ENCODE data around the gene GATA6. TPM values are rescaled to one million over a fixed set of nuclear protein-coding genes. Genes with fewer than 3 reads are reported as not detected.

The GATA6 gene
- polyA plus RNA-seq, 4 donors, result 8.1 to 13.5 (median 10.9) TPM

DNA sequence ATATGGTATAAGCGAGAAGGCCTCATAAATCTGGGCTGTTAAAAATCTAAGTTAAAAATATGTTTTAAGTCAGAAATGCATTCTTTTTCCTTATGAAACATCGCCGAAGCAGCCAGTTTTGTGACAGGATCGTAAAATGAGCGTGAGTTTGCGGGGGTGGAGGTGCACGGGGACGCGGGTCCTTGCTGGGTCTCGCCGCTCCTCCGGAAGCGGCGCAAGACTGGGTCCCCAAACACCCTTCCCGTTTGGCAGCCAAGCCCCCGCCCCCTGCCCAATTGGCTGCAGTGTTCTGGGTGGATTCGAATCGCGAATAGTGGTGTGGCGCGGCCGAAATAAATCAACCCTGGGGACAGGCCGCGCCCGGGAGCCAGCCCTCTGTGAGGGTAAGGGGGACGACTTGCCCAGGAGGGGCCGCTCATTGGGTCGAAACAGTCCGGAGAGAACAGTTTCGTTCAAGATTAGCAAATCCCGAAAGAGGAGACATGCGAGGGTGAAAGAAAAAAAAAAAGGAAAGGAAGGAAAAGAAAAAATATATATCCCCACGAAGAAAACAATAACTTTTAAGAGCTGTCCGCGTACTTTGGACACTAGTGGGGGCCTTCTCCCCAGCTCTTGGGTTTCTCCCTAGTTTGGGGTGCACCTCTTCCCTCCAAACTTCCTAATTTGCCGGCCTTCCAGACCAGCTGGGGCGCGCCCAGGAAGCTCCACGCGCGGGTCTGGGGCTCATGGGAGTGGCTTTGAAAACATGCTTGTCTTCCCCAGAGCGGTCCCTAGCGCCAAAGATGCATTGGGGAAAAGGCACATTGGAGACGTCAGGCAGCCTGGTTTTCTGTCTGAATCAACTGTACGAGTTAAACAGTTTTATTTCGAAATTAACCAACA, 3.1 kb upstream of the GATA6 start:
- no peak for DNase-seq (ENCODE audit: low read depth in 4 of 4, low spot score in 3 of 4)

DNA sequence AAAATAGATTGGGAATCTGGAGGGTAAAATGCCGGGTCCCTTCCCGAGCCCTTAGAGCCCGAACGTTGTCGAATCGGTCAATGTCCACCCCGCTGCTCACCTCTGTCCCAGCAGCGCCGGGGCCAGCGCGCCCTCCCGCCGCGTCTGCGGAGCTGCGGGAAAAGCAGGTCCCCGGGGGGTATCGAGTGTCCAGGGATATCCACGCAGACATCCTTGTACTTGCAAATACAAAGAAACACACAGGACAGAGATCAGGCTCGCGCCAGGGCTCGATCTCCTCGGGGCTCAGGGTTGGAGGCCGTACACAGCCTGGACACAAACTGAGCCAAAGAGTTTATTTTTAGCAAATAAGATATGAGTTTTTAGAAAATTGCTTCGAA, 2.3 kb upstream of the GATA6 start:
- DNase-seq (ENCODE audit: low read depth in 4 of 4, low spot score in 3 of 4), result no peak

DNA sequence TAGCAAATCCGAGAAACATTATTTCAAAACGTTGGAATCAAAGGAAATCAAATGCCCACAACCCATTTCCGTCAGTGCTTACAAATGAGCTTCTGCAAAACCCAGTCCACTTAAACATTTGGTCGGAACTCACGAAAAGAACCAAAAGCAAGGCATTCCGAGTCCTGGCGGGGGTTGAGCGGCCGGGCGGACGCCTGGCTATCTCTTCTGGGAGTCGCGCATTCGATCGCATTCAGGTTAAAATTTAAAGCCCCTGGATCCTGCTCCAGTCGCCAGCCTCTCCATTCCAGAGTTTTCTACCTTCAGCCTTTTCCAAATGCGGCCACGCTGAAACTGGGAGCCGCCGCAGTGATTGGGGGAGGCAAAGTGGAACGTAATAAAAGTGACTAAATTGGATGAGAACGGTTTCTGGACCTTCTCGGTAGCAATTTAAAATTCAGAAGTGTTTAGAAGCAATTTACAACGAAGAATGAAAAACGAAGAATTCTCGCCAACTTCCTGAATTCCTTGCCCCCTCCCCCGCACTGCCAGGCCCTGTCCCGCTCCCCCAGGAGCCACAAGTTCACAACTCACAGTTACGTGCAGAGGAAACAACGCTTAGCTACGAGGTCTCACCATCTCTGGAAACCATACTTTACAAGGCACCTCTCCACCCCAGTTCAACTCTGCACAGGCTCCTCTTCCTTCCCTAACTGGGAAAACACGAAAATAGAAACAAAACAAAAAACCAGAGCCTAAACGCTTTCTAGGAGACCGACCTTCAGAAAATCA, 1.7 kb upstream of the GATA6 start:
- DNase-seq (ENCODE audit: low read depth in 4 of 4, low spot score in 3 of 4), result no peak

DNA sequence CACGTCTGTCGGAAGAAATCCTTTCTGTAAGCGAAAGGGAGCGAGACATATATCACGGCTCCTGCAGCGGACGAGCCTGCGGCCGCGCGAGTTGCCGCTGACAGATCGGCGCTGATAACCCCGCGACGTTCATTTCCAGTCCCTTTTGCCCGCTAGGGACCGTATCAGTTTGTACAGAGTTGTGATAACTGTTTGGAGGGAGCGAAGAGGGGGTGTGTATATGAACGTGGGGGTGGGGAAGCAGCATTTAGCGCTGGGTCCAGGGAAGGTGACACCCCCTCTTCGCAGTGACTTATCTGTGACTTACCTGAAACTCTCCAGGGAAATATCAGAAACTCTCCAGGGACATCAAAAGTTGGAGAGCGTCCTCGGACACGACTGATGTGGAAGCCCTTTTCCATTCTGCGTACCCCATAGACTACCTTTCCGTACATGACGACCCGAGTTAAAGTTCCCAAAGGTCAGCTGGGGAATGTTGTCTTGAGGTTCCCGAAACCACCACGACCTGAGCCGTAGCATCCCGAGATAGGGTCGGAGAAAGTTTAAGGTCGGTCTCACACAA, 948 bp upstream of the GATA6 start:
- DNase-seq (ENCODE audit: low read depth in 4 of 4, low spot score in 3 of 4), result no peak

DNA sequence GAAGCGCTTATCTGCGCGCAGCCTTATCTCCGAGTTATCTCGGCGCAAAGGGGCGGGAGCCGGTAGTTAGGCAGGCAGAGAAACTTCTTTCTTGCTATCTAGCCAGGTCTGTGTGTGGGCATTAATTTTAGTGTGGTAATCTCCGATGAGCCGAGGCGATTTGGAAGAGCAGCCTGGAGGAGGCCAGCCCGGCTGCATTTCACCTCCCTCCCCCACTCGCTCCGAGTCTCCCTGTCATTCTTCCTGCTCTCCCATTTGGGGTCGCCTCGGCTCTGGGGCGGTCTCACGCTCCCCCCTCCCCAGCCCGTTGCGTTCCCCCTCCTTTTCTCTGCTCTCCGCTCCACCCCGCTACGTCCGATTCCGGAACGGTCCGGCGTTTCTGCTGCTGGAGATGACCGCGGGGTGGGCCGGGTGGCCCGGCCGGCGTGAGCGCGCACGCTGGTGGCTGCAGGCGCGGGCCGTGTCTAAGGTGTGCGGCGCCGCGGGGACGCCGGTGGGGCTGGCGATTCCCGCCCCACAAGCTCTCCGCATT, 566 bp downstream of the GATA6 start:
- DNase-seq (ENCODE audit: low read depth in 4 of 4, low spot score in 3 of 4), result no peak

DNA sequence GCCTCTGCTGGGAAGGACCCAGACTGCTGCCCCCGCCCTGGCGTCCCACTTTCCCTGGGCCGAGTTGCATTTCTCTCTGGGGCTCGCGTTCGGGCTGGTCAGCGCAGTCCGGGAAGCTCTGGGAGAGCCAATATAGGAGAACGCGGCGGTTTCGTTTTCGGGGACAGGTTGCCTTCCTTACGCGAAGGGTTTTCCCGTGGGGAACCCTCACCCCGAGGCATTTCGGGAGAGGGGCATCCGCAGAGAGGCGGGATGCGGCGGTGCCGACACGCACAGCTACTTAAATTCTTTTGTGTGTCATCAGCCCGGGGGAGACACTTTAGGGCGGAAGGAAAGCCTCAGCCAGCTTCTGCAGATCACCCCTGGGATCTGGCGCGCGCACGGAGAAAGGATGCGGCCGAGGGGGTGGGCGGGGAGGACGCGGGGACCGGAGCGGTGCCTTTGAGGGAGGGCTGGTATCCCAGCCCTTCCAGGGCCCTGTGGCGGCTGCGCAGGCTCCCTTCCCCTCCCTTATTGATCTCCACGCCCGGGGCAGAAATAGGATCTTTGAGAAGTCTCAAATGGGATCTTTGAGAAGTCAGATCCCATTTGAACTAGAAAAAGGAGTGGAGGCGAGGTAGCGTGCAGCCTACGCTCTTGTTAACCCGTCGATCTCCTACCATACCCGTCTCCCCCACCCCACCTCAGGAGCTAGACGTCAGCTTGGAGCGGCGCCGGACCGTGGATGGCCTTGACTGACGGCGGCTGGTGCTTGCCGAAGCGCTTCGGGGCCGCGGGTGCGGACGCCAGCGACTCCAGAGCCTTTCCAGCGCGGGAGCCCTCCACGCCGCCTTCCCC, 1.2 kb downstream of the GATA6 start:
- no peak for DNase-seq (ENCODE audit: low read depth in 4 of 4, low spot score in 3 of 4)

DNA sequence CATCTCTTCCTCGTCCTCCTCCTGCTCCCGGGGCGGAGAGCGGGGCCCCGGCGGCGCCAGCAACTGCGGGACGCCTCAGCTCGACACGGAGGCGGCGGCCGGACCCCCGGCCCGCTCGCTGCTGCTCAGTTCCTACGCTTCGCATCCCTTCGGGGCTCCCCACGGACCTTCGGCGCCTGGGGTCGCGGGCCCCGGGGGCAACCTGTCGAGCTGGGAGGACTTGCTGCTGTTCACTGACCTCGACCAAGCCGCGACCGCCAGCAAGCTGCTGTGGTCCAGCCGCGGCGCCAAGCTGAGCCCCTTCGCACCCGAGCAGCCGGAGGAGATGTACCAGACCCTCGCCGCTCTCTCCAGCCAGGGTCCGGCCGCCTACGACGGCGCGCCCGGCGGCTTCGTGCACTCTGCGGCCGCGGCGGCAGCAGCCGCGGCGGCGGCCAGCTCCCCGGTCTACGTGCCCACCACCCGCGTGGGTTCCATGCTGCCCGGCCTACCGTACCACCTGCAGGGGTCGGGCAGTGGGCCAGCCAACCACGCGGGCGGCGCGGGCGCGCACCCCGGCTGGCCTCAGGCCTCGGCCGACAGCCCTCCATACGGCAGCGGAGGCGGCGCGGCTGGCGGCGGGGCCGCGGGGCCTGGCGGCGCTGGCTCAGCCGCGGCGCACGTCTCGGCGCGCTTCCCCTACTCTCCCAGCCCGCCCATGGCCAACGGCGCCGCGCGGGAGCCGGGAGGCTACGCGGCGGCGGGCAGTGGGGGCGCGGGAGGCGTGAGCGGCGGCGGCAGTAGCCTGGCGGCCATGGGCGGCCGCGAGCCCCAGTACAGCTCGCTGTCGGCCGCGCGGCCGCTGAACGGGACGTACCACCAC, 2.1 kb downstream of the GATA6 start:
- DNase-seq (ENCODE audit: low read depth in 4 of 4, low spot score in 3 of 4), result no peak

DNA sequence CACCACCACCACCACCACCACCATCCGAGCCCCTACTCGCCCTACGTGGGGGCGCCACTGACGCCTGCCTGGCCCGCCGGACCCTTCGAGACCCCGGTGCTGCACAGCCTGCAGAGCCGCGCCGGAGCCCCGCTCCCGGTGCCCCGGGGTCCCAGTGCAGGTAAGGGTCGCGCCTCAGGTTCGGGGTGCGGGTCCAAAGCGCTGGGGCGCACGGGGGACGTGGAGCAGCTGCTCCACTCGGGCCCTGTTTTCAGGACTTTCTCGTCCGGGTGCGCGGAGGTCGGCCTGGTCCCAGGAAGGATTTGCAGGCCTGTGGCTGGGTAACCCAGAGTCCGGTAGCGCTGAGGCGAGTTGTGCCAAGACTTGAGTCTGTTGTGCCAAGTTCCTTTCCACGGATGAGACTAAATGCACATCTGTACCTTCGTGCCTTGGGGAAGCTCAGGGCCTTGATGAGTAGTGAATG, 2.8 kb downstream of the GATA6 start:
- DNase-seq (ENCODE audit: low read depth in 4 of 4, low spot score in 3 of 4), result no peak

DNA sequence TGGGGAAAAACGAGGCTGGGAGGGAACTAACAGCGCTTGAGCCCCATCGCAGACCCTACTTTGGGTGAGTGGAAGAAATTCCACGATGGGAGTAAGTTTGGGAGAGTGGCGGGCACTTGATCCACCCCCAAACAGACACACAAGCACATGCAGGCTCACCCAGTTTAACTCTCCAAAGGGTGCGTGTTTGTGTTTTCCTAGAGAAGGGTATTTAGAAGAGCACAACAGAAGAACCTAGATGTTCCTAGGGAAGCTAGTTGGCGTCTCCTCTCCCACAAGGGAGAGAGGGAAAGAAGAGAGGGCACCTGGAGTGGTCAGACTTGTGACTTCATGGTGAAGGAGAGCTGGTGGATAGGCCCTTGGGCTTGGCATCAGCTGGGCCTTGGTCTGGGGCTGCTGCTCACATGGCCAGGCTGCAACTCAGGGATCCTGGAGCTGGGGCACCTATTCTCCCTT, 3.2 kb downstream of the GATA6 start:
- DNase-seq (ENCODE audit: low read depth in 4 of 4, low spot score in 3 of 4), result no peak

DNA sequence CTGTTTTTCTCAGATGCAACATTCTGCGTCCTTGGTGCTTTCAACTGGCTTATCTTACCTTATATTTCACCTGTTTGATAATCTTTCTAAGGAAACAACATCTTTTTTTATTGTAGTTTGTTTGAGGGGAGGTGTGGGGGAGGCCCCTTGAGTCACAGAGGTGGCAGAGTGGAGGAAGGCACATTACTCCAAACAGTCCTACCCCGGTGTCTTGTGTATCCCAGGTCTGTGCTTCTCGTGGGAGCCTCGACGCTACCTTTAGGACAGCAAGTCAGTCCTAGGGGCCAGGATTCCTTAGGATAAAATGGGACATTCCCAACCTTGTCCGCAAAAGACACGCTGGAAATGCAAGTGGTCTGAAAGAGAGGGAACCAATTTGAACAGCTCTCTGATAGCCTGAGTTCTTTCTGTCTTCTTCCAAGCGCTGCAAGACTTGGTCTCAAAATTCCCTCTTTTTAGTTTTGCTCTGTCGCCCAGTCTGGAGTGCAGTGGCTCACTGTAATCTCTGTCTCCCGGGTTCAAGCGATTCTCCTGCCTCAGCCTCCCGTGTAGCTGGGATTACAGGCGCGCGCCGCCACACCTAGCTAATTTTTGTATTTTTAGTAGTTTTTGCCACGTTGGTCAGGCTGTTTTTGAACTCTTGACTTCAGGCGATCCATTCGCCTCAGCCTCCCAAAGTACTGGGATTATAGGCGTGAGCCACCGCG, 4.0 kb downstream of the GATA6 start:
- DNase-seq (ENCODE audit: low read depth in 4 of 4, low spot score in 3 of 4), result no peak

DNA sequence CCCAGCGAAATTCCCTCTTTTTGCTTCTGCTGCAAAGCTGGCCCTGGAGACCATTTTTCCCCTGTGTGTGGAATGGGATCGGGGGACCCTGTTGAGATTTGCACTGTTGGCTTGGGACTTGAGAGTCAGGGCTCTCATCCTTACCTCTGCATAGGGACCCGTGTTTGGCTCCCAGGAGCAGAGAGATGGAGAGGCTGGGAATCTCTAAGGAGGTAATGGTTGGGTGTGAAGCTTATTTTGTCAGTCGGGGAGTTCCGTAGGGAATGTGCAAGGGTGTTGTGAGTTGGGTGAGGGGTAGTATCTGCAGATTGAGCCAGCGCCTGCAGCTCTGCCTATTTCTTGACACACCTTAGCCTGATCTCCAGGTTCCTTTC, 4.5 kb downstream of the GATA6 start:
- no peak for DNase-seq (ENCODE audit: low read depth in 4 of 4, low spot score in 3 of 4)

DNA sequence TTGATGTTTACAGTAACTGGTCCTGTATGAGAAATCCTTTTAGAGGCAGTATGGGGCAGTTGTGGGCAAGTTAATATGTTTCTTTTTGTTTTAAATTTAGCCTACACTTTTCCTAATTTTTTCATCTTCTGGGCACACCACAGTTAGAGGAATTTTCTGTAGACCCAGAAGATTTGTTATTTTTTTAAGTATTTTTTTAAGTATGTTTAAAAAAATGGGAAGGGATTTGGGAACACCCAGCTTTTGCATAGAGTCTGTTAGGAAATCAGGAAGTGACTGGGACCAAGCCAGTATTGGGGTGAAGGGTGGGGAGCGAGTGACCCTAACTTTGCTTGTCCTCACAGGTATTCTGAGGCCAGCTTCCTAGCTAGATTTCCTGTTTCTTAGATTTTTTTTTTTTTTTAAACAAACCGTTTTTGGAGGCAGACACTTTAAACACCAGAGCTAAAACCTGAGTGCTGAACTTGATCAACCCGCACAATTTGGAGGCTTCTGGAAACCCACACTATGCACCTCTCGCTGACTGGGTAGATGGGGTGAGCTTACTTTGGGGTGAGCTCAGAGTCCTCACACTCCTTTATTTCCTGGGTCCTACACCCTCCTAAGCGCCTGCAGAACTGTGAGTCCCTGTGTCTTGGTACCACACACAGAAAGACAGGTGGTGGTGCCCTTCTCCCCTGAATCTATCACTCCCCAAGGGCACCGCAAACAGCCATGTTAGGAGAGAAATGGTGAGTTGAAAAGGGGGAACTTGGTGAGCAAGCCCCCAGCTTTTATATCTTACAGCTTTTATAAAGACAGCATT, 5.2 kb downstream of the GATA6 start:
- DNase-seq (ENCODE audit: low read depth in 4 of 4, low spot score in 3 of 4), result no peak

DNA sequence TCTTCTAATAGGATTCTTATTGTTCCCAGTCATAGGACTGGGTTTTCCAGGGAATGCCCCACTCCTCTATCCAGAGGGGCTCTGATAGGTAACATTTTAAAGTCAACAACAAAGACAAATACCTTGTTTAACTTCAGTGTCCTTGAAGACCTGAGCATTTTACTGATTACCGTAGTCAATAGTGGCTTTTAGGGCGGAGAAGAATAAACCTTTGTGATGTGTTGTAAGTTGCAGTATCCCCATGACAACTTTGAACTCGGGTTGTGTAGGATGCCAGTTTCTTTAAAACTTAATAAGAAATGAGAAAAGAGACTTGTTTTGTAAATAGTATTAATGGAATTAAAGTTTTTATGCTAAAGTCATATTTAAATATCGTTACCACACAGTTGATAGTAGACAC, 6.0 kb downstream of the GATA6 start:
- no peak for DNase-seq (ENCODE audit: low read depth in 4 of 4, low spot score in 3 of 4)

DNA sequence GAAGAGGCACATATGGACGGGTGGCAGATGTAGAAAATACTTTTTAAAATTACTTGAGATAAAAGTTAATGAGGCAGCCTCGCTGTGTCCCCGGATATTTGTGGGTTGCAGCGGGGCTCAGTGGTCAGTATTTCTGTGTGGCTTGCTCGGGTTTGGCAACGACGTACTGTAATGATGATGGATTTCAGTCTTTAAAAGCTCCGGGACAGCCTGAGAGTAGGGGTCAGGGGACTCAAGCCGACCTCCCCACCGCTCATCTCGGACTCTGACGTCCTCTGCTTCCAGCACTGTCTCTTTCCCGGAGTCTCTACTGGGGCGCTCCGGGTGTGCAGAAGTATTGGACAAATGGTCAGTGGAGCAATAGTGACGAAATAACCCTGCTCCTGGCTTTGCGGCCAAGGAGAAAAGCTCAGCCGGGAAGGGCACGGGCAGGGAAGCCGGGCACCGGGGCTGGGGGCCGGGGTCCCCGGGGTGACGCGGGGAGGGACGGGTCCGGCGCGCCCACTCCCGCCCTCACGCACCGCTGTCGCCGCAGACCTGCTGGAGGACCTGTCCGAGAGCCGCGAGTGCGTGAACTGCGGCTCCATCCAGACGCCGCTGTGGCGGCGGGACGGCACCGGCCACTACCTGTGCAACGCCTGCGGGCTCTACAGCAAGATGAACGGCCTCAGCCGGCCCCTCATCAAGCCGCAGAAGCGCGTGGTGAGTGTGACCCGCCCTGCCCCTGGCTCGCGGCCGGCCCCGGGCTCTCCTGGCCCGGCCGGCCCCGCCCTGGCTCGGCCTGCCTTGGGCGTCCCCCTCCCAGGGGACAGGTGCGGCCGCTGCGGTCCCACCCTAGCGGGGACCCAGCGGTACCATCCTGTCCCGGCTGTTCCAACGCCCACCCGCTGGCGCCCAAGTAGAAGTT, 7.3 kb downstream of the GATA6 start:
- DNase-seq (ENCODE audit: low read depth in 4 of 4, low spot score in 3 of 4), result no peak

DNA sequence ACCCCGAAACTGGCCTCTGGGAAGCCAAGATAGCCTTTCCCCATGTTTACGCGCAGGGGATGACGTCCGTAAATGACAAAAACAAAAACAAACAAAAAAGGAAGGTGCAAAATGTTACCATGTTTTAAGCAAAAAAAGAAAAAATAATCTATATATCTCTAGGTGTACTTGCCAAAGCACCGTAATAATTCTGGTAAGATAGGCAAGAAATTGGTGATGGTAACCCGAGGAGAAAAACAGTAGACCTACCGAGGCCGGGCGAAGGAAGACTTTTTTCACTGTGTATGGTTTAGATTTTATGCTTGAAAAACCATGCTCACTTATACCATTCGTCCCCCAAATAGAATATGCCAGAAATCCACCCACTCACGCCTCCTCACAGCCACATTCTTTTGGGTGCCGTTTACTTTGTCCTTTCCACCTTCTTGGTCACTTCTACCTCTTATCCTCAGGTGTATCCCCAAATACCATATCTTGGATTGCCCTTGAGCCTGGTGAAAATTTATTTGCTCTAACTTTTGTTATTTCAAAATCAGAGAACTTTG, 8.0 kb downstream of the GATA6 start:
- DNase-seq (ENCODE audit: low read depth in 4 of 4, low spot score in 3 of 4), result no peak

DNA sequence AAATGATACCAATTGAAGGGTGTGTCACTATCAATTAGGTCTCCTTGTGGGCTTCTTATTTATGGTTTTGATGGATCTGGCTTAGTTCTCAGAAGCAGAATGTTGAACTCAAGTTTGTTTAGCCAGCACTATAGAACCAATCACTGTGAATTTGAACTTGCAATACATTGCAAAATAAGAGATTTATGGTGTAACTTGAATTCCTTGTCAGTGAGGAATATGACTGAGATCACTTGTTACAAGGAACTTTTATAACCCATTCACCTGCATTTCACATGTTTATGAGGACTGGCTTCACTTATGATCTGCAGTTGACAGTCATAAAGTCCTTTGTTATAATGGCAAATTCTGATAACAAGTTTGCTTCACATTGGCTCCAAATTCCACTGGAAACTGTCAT, 9.8 kb downstream of the GATA6 start:
- DNase-seq (ENCODE audit: low read depth in 4 of 4, low spot score in 3 of 4), result no peak

DNA sequence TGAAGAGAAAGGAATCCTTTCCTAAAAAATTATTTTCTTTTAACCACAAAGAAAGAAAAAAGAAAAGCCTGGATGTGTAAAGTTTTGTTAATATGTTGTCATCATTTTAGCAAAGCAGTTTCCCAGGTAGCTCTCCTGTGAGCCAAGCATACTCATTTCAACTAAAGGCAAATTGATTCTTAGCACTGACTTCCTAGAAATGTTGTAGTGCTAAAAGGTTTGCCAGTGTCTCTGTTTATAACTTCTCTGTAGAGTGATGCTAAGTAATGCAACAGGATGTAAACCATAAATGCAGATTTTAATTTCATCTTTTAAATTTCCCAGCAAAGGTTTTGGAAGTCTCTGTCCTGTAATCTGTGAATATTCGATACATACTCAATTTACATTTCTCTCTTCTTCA, 10.2 kb downstream of the GATA6 start:
- no peak for DNase-seq (ENCODE audit: low read depth in 4 of 4, low spot score in 3 of 4)
